ENCODE data around the gene CLEC17A. TPM values are rescaled to one million over a fixed set of nuclear protein-coding genes. Genes with fewer than 3 reads are reported as not detected.

The CLEC17A gene
- total RNA-seq, 1 experiment from 2014 or later = not detected

GRCh38 chr19:14554382-14554812 lies 28.5 kb upstream of the CLEC17A start:
- peaks cover 7% of the 10 kb centered on the region for H3K36me3 Mint-ChIP-seq (ENCODE audit: insufficient read depth, unreplicated experiment)
- peak overlapping the region; percentile 32 for H3K27ac Mint-ChIP-seq (ENCODE audit: low read depth, unreplicated experiment)
- intact Hi-C loops (cut with micrococcal nuclease) = no loop called here
- peaks cover 42% of the 10 kb centered on the region for H3K4me1 Mint-ChIP-seq (ENCODE audit: insufficient read depth, unreplicated experiment)
- ChIA-PET CTCF (interaction anchor here (0.7 to 4.6 kb wide), 11 partner anchors 11 to 538 kb away, joined by 4 to 27 read pairs (median 5); partner anchors contain the start of genes ASF1B and DNAJB1), POLR2A (interaction anchor here (0.6 to 5.1 kb wide), 14 partner anchors 9 to 642 kb away, joined by 3 to 40 read pairs (median 6); partner anchors contain the start of genes ASF1B, DNAJB1, GIPC1 and NDUFB7)
- no peak overlapping the region for H3K4me3 Mint-ChIP-seq (ENCODE audit: unreplicated experiment)
- TF ChIP-seq CTCF (IDR thresholded peaks at IDR 0.05; ENCODE audit: unreplicated experiment) = peak; percentile 20
- peak; percentile 27 for DNase-seq (ENCODE audit: unreplicated experiment)
- H3K27me3 Mint-ChIP-seq (ENCODE audit: insufficient read depth, unreplicated experiment) = no peaks in the 10 kb centered on the region
- H3K9me3 Mint-ChIP-seq (ENCODE audit: unreplicated experiment) = no peaks in the 10 kb centered on the region
- BruUV-seq (replicated peaks) = no TSS peak

DNA sequence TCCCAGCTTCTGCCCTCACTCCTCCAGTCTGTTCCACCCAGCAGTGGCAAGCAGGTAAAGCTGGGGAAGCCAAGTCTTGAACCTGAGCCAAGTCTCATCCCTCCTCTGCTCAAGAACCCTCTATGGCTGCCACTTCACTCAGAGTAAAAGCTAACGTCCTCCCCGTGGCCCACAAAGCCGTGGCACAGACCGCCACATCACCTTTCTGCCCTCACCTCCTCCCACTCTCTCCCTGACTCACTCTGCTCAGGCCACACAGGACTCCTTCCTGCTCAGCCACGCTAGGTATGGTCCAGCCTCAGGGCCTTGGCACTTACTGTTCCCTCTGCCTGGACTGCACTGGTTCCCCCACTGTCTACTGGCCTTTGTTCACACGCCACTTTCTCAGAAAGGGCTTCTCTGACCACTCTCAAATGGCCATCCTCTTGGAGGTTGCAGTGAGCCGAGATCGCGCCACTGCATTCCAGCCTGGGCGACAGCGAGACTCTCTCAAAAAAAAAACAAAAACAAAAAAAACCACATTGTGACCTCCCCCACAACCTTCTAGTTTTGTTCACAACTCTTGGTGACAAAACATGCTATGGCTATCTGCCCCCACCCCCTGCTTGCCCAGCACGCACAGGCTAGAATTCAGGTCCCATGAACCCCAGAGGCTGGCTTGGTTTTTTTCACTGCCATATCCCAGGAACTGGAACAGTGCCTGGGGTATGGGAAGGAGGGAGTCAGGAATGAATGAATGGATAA lies 26.8 kb upstream of the CLEC17A start:
- peak overlapping the region; percentile 45 for H3K4me3 Mint-ChIP-seq (ENCODE audit: unreplicated experiment)
- DNase-seq (ENCODE audit: unreplicated experiment) = peak; percentile 74
- TF ChIP-seq CTCF (IDR thresholded peaks at IDR 0.05; ENCODE audit: unreplicated experiment) = no peak
- H3K9me3 Mint-ChIP-seq (ENCODE audit: unreplicated experiment) = no peaks in the 10 kb centered on the region
- ChIA-PET POLR2A (interaction anchor here (0.5 to 5.1 kb wide), 13 partner anchors 11 to 673 kb away, joined by 3 to 40 read pairs (median 5); partner anchors contain the start of genes DNAJB1, NDUFB7 and ZNF333), CTCF (interaction anchor here (0.5 to 4.6 kb wide), 26 partner anchors 8 to 1414 kb away, joined by 3 to 27 read pairs (median 4); partner anchors contain the start of genes ASF1B, TECR and ZNF333)
- H3K4me1 Mint-ChIP-seq (ENCODE audit: insufficient read depth, unreplicated experiment) = peaks cover 33% of the 10 kb centered on the region
- H3K36me3 Mint-ChIP-seq (ENCODE audit: insufficient read depth, unreplicated experiment) = no peaks in the 10 kb centered on the region
- no peaks in the 10 kb centered on the region for H3K27me3 Mint-ChIP-seq (ENCODE audit: insufficient read depth, unreplicated experiment)
- H3K27ac Mint-ChIP-seq (ENCODE audit: low read depth, unreplicated experiment) = peak overlapping the region; percentile 88
- BruUV-seq (replicated peaks) = no TSS peak
- intact Hi-C loops (cut with micrococcal nuclease) = no loop called here

- intact Hi-C loops (cut with micrococcal nuclease) = no loop called here
- peak overlapping the region; percentile 45 for H3K4me3 Mint-ChIP-seq (ENCODE audit: unreplicated experiment)
- TF ChIP-seq CTCF (IDR thresholded peaks at IDR 0.05; ENCODE audit: unreplicated experiment) = peak; percentile 93
- H3K4me1 Mint-ChIP-seq (ENCODE audit: insufficient read depth, unreplicated experiment) = peaks cover 34% of the 10 kb centered on the region
- ChIA-PET POLR2A (interaction anchor here (0.6 to 5.1 kb wide), 13 partner anchors 11 to 674 kb away, joined by 3 to 40 read pairs (median 5); partner anchors contain the start of genes DNAJB1, NDUFB7 and ZNF333), CTCF (interaction anchor here (0.5 to 4.6 kb wide), 29 partner anchors 9 to 1415 kb away, joined by 3 to 27 read pairs (median 3); partner anchors contain the start of genes ASF1B, TECR and ZNF333)
- DNase-seq (ENCODE audit: unreplicated experiment) = peak; percentile 81
- no TSS peak for BruUV-seq (replicated peaks)
- no peaks in the 10 kb centered on the region for H3K27me3 Mint-ChIP-seq (ENCODE audit: insufficient read depth, unreplicated experiment)
- H3K36me3 Mint-ChIP-seq (ENCODE audit: insufficient read depth, unreplicated experiment) = no peaks in the 10 kb centered on the region
- no peaks in the 10 kb centered on the region for H3K9me3 Mint-ChIP-seq (ENCODE audit: unreplicated experiment)
- peak overlapping the region; percentile 88 for H3K27ac Mint-ChIP-seq (ENCODE audit: low read depth, unreplicated experiment)
These were observed 26.2 kb upstream of the CLEC17A start for GRCh38 chr19:14556662-14557188.
